Mesothelial cell of epicardium (in vitro differentiated cells): Measurements from ENCODE around the gene PPFIA4. TPM values are rescaled to one million over a fixed set of nuclear protein-coding genes. Genes with fewer than 3 reads are reported as not detected.

Experiments
- DNase-seq, 2 experiments: peaks; one replicate each; pipeline ENCODE4 v3.0.0; 2021; ENCODE audit warnings: low spot score in 2 of 2; ENCODE audit not compliant: unreplicated experiment in 2 of 2
- H3K27ac Mint-ChIP-seq: 2 replicates; pipeline ENCODE4 v1.8.0; 2021; ENCODE audit warnings: mixed read lengths
- H3K27me3 Mint-ChIP-seq: 2 replicates; pipeline ENCODE4 v1.8.0; 2021; ENCODE audit warnings: low read depth, mixed read lengths
- H3K36me3 Mint-ChIP-seq: 2 replicates; pipeline ENCODE4 v1.8.0; 2021; ENCODE audit warnings: mixed read lengths
- H3K4me1 Mint-ChIP-seq: 2 replicates; pipeline ENCODE4 v1.8.0; 2021; ENCODE audit warnings: mixed read lengths
- H3K4me3 Mint-ChIP-seq: 2 replicates; pipeline ENCODE4 v1.8.0; 2021; ENCODE audit warnings: mild to moderate bottlenecking, moderate library complexity, mixed read lengths
- H3K9me3 Mint-ChIP-seq: 2 replicates; pipeline ENCODE4 v1.8.0; 2021; ENCODE audit warnings: mixed read lengths
- total RNA-seq: library from RNA; stranded (reverse); gene quantifications from 3 replicates; pipeline ENCODE4 v1.2.1, GENCODE V29; 2021
- TF ChIP-seq, protein P1 (sequence below): fragments of 200-600 bp; sonication (generic); IDR thresholded peaks from one replicate; pipeline ENCODE4 v1.5.0; 2021; ENCODE audit warnings: antibody characterized with exemption; ENCODE audit not compliant: unreplicated experiment

PPFIA4 gene
- total RNA-seq, 1 donor from 2014 or later, result 35.3 TPM

DNA sequence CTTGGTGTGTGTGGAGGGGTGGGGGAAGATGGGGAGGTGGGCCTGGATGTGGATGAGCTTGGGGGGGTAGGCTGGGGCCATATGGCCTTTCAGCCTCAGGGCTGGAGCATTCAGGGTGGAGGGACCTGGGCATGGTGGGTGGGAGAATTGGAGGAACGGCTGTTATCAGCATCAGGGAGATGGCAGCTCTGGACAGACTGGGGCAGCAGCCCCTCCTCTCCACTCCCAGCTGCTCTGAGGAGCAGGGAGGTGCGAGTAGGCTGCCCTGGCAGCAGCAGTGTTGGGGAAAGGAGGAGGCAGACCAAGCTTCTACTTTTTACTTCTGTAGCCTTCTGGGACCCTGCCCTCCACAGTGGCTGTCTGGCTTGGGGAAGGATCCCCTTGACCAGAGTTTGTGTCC is 10.2 kb downstream of the PPFIA4 start:
- no peak for DNase-seq
- H3K27me3 Mint-ChIP-seq, result peaks cover 3% of the 10 kb centered on the region
- no peak overlapping the region for H3K27ac Mint-ChIP-seq
- no peaks in the 10 kb centered on the region for H3K36me3 Mint-ChIP-seq
- no peaks in the 10 kb centered on the region for H3K9me3 Mint-ChIP-seq
- peaks cover 23% of the 10 kb centered on the region for H3K4me1 Mint-ChIP-seq
- H3K4me3 Mint-ChIP-seq, result no peak overlapping the region
- TF ChIP-seq, protein P1, sequence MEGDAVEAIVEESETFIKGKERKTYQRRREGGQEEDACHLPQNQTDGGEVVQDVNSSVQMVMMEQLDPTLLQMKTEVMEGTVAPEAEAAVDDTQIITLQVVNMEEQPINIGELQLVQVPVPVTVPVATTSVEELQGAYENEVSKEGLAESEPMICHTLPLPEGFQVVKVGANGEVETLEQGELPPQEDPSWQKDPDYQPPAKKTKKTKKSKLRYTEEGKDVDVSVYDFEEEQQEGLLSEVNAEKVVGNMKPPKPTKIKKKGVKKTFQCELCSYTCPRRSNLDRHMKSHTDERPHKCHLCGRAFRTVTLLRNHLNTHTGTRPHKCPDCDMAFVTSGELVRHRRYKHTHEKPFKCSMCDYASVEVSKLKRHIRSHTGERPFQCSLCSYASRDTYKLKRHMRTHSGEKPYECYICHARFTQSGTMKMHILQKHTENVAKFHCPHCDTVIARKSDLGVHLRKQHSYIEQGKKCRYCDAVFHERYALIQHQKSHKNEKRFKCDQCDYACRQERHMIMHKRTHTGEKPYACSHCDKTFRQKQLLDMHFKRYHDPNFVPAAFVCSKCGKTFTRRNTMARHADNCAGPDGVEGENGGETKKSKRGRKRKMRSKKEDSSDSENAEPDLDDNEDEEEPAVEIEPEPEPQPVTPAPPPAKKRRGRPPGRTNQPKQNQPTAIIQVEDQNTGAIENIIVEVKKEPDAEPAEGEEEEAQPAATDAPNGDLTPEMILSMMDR, result no peak

DNA sequence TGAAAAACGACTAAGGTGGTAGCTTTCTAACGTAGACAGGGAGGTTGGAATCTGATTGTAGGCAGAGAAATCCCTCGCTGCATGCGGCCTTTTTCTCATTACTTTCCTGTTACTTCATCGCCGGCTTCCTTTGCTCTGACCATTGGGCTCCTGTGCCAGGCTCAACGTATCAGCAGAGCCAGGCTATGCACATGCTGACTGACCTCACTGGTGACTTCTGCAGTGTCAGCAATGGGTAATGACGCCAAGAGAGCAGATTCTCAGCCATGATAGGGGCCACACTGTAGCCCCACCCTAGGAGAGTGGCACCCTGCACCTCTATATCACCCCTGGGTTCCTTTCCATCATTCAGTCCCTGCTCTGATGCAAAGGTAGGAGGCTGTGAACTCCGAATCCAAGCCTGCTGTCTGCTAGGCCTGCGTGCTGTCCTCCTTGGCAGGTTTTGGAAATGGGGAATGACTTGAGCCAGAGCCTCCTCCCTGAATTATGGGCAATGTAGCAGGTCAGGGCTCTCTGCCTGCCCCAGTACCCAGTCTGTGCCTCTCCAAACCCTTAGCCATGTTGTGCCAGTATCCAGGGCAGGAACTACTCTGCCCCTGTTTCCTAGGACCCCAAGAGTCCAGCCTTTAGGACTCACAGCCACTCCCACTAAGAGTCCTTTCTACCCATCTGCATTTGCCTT is 11.4 kb downstream of the PPFIA4 start:
- peaks cover 3% of the 10 kb centered on the region for H3K27me3 Mint-ChIP-seq
- no peaks in the 10 kb centered on the region for H3K36me3 Mint-ChIP-seq
- H3K4me1 Mint-ChIP-seq, result peaks cover 23% of the 10 kb centered on the region
- TF ChIP-seq, protein P1, result no peak
- no peak overlapping the region for H3K4me3 Mint-ChIP-seq
- H3K27ac Mint-ChIP-seq, result no peak overlapping the region
- no peaks in the 10 kb centered on the region for H3K9me3 Mint-ChIP-seq
- no peak for DNase-seq

DNA sequence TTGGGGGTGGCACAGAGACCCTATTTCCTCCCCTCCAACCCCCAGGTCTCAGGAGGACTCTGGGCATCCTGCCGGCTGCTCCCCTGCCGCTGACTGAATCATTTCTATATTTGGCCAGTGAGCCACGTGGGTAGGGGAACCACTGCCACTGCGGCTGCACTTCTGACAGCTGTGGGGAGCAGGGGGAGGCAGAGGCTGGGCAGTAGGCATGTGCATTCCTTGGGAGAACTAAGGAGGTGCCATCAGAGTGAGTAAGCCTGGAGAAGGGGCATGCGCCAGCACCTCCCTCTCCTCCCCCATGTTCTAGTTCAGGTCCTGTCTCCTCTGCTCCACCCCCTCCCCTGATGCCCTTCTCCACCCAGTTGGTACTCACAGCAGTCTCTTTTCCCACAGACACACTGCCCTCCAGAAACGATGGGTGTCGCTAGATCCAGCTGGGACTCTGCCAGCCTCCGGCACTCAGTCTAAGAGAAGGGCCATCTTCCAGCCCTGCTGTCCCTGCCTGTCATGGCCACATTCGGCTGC is 12.0 kb downstream of the PPFIA4 start:
- Mint-ChIP-seq H3K27ac (no peak overlapping the region), H3K4me1 (peaks cover 23% of the 10 kb centered on the region), H3K36me3 (peaks cover 3% of the 10 kb centered on the region), H3K4me3 (no peak overlapping the region), H3K27me3 (peaks cover 3% of the 10 kb centered on the region), H3K9me3 (no peaks in the 10 kb centered on the region)
- TF ChIP-seq, protein P1, result no peak
- no peak for DNase-seq

DNA sequence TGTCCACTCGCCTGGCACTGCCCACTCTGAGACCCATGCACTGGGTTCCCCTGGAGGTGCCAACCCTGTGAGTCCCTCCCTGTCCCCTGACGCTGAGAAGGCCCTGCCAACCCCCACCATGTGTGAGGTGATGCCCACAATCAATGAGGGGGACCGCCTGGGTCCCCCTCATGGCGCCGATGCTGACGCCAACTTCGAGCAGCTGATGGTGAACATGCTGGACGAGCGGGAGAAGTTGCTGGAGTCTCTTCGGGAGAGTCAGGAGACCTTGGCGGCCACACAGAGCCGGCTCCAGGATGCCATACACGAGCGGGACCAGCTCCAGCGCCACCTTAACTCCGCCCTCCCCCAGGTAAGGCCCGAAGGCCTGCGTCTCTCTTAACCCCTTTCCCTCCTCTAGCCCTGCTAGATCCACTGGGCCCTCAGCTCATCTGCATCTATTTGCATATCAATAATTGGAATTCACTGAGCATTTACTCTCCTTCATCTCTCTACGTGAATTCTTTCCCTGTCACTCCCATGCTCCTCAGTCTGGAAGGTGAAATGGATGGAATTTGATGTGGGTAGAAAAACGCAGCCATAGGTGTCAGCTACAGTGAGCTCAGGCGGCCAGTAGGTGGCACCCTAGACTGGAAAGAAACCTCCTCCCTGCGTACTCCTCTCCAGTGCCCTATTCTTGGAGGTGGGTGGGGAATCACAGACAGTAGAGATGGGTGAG is 12.8 kb downstream of the PPFIA4 start:
- peaks cover 4% of the 10 kb centered on the region for H3K36me3 Mint-ChIP-seq
- H3K27me3 Mint-ChIP-seq, result peaks cover 3% of the 10 kb centered on the region
- H3K4me3 Mint-ChIP-seq, result no peak overlapping the region
- peaks cover 23% of the 10 kb centered on the region for H3K4me1 Mint-ChIP-seq
- no peak overlapping the region for H3K27ac Mint-ChIP-seq
- H3K9me3 Mint-ChIP-seq, result no peaks in the 10 kb centered on the region
- peak; percentile 60 to 80 for DNase-seq
- TF ChIP-seq, protein P1, result peak; percentile 83

DNA sequence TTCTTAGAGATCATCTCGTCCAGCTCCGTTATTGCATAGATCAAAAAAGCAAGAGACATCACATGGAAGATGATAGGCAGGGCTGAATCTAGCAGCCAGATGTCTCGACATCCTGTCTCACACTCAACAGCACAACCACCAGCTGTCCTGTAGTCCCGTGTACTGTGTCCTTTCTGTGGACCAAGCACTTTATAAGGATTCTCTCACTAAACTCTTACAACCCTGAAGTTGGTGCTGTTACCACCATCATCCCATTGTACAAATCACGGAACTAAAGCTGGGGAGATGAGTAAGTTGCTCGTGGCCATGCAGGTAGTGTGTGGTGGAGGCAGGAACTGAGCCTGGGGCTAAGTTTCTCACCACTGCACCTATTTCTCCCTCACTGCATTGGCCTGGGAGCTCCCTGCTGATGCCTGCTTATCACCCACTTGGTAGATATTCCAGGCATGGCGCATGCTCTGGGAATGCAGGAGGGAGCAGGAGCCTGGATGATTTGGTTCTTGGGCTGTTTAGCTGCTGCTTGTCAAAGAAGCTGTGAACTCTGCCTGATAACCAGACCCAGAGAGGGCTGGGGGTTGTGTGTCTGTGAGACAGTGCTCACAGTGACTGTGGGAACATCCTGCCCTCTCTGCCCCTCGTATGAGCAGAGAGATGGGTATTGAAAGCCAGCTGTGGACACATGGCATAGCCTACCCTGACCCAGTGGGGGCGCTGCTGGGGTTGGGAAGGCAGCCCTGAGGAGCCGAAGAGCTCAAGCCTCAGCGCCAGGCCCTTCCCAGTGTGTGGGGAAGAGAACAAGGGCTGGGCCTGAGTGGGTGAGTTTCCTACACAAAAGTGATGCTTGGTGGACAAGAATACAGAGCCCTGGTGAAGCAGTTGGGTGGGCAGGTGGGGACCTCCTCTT is 13.6 kb downstream of the PPFIA4 start:
- Mint-ChIP-seq H3K4me1 (peaks cover 31% of the 10 kb centered on the region), H3K27me3 (peaks cover 3% of the 10 kb centered on the region), H3K36me3 (peaks cover 8% of the 10 kb centered on the region), H3K4me3 (no peak overlapping the region), H3K27ac (no peak overlapping the region), H3K9me3 (no peaks in the 10 kb centered on the region)
- no peak for DNase-seq
- TF ChIP-seq, protein P1, result no peak
